Measurements from ENCODE around the gene TRAPPC8. TPM values are rescaled to one million over a fixed set of nuclear protein-coding genes. Genes with fewer than 3 reads are reported as not detected.

TRAPPC8 gene
- total RNA-seq, 4 donors from 2014 or later = 25.3 to 51.6 (median 37.5) TPM

- Histone ChIP-seq H3K36me3 (peaks cover 0 to 90% (median 0%) of the 10 kb centered on the region in 3 donors), H3K4me3 (no peak overlapping the region)
- WGBS, 2 donors = 97 to 99% methylated on average over 5 of the region's 5 CpGs
Measured at GRCh38 chr18:31877900-31878299, 65.0 kb downstream of the TRAPPC8 start.

DNA sequence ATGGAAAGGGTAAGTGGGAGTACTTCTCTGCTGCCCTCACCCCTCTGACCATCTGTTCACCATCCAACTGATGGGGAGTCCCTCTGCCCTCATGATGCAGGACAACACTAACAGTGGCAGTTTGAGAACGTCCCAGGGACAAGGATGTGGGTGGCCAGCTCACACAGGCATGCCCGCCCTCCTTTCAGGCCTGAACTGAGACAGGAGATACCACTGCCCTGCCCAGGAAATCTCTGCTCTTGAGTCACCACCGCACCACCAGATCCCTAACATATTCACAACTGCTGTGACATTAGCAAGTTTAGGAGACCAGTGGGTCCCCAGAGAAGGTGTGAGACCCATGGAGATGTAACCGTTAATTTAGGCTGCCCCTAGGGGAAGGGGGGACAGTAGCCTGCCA lies 66.2 kb downstream of the TRAPPC8 start:
- peaks cover 0 to 89% (median 0%) of the 10 kb centered on the region in 3 donors for H3K36me3 ChIP-seq
- no peak for TF ChIP-seq POLR2A (IDR thresholded peaks at IDR 0.05)
- TF ChIP-seq, protein P1, sequence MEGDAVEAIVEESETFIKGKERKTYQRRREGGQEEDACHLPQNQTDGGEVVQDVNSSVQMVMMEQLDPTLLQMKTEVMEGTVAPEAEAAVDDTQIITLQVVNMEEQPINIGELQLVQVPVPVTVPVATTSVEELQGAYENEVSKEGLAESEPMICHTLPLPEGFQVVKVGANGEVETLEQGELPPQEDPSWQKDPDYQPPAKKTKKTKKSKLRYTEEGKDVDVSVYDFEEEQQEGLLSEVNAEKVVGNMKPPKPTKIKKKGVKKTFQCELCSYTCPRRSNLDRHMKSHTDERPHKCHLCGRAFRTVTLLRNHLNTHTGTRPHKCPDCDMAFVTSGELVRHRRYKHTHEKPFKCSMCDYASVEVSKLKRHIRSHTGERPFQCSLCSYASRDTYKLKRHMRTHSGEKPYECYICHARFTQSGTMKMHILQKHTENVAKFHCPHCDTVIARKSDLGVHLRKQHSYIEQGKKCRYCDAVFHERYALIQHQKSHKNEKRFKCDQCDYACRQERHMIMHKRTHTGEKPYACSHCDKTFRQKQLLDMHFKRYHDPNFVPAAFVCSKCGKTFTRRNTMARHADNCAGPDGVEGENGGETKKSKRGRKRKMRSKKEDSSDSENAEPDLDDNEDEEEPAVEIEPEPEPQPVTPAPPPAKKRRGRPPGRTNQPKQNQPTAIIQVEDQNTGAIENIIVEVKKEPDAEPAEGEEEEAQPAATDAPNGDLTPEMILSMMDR (IDR thresholded peaks at IDR 0.05) = no peak
- no peak for TF ChIP-seq EP300 (IDR thresholded peaks at IDR 0.05)

More at GRCh38 chr18:31877900-31878299, 65.0 kb downstream of the TRAPPC8 start:
- H3K9me3 ChIP-seq = peaks cover 0 to 16% (median 6%) of the 10 kb centered on the region in 4 donors
- TF ChIP-seq POLR2A (IDR thresholded peaks at IDR 0.05) = no peak
- no peak for TF ChIP-seq EP300 (IDR thresholded peaks at IDR 0.05)
- TF ChIP-seq, protein P1 (IDR thresholded peaks at IDR 0.05) = no peak
- no peaks in the 10 kb centered on the region for H3K4me1 ChIP-seq
- no peak overlapping the region for H3K27ac ChIP-seq
- H3K27me3 ChIP-seq = no peaks in the 10 kb centered on the region
- no peak for DNase-seq (ENCODE audit: low spot score in 2 of 2)

GRCh38 chr18:31875301-31875700 lies 67.6 kb downstream of the TRAPPC8 start:
- no peak for DNase-seq (ENCODE audit: low spot score in 2 of 2)
- peaks cover 0 to 85% (median 0%) of the 10 kb centered on the region in 3 donors for H3K36me3 ChIP-seq
- no peaks in the 10 kb centered on the region for H3K27me3 ChIP-seq
- TF ChIP-seq EP300 (IDR thresholded peaks at IDR 0.05) (no peak), POLR2A (IDR thresholded peaks at IDR 0.05) (no peak)
- TF ChIP-seq, protein P1 (IDR thresholded peaks at IDR 0.05) = no peak
- H3K4me1 ChIP-seq = no peaks in the 10 kb centered on the region
- WGBS, 2 donors = 84 to 91% methylated on average over 2 of the region's 2 CpGs
- H3K4me3 ChIP-seq = no peak overlapping the region
- no peak overlapping the region for H3K27ac ChIP-seq
- peaks cover 0 to 3% (median 1%) of the 10 kb centered on the region in 4 donors for H3K9me3 ChIP-seq

More for the DNA sequence above, 66.2 kb downstream of the TRAPPC8 start:
- no peaks in the 10 kb centered on the region for H3K4me1 ChIP-seq
- WGBS, 2 donors = 61 to 87% methylated on average over 4 of the region's 4 CpGs
- no peaks in the 10 kb centered on the region for H3K27me3 ChIP-seq
- H3K9me3 ChIP-seq = peaks cover 0 to 15% (median 6%) of the 10 kb centered on the region in 4 donors
- DNase-seq (ENCODE audit: low spot score in 2 of 2) = no peak
- H3K27ac ChIP-seq = no peak overlapping the region
- no peak overlapping the region for H3K4me3 ChIP-seq

- TF ChIP-seq, protein P1 (IDR thresholded peaks at IDR 0.05) = no peak
- TF ChIP-seq EP300 (IDR thresholded peaks at IDR 0.05) (no peak), POLR2A (IDR thresholded peaks at IDR 0.05) (no peak)
- Histone ChIP-seq H3K27me3 (no peaks in the 10 kb centered on the region), H3K36me3 (peaks cover 0 to 75% (median 3%) of the 10 kb centered on the region in 3 donors), H3K9me3 (no peaks in the 10 kb centered on the region), H3K4me3 (no peak overlapping the region), H3K4me1 (no peaks in the 10 kb centered on the region), H3K27ac (no peak overlapping the region)
- no peak for DNase-seq (ENCODE audit: low spot score in 2 of 2)
- 98% methylated on average over 1 of the region's 1 CpG for WGBS, 2 donors
Measured at GRCh38 chr18:31863103-31863502, 79.8 kb downstream of the TRAPPC8 start.

- TF ChIP-seq POLR2A (IDR thresholded peaks at IDR 0.05) = no peak
- TF ChIP-seq, protein P1 (IDR thresholded peaks at IDR 0.05) = no peak
- TF ChIP-seq EP300 (IDR thresholded peaks at IDR 0.05) = no peak
- Histone ChIP-seq H3K36me3 (peaks cover 0 to 79% (median 3%) of the 10 kb centered on the region in 3 donors), H3K27ac (no peak overlapping the region), H3K27me3 (no peaks in the 10 kb centered on the region), H3K4me1 (no peaks in the 10 kb centered on the region), H3K9me3 (no peaks in the 10 kb centered on the region), H3K4me3 (no peak overlapping the region)
- DNase-seq (ENCODE audit: low spot score in 2 of 2) = no peak
Measured at GRCh38 chr18:31860488-31860887, 82.4 kb downstream of the TRAPPC8 start.

Measured in tibial nerve (tissue), 4 donors.